ENCODE data around the gene MRPL40. TPM values are rescaled to one million over a fixed set of nuclear protein-coding genes. Genes with fewer than 3 reads are reported as not detected.
A peak's percentile ranks its signal among the peaks of the same experiment; 100 is the strongest.

Gene MRPL40
- total RNA-seq, 1 donor from 2014 or later = 19.4 TPM

- no peak for DNase-seq (ENCODE audit: low read depth in 2 of 2)
Observed at GRCh38 chr22:19461506-19461905, 29.2 kb downstream of the MRPL40 start.

GRCh38 chr22:19463008-19463407, 30.7 kb downstream of the MRPL40 start:
- DNase-seq (ENCODE audit: low read depth in 2 of 2) = no peak

- no peak for DNase-seq (ENCODE audit: low read depth in 2 of 2)
Observed at GRCh38 chr22:19463491-19464469, 31.4 kb downstream of the MRPL40 start.

- DNase-seq (ENCODE audit: low read depth in 2 of 2) = no peak
Observed at GRCh38 chr22:19464546-19464945, 32.2 kb downstream of the MRPL40 start.

- DNase-seq (ENCODE audit: low read depth in 2 of 2) = no peak
Observed at GRCh38 chr22:19464975-19465374, 32.6 kb downstream of the MRPL40 start.

GRCh38 chr22:19466126-19466716, 33.9 kb downstream of the MRPL40 start:
- DNase-seq (ENCODE audit: low read depth in 2 of 2) = no peak

GRCh38 chr22:19466848-19467752, 34.8 kb downstream of the MRPL40 start:
- no peak for DNase-seq (ENCODE audit: low read depth in 2 of 2)

GRCh38 chr22:19467912-19468311, 35.6 kb downstream of the MRPL40 start:
- DNase-seq (ENCODE audit: low read depth in 2 of 2) = no peak

GRCh38 chr22:19469421-19469820, 37.1 kb downstream of the MRPL40 start:
- DNase-seq (ENCODE audit: low read depth in 2 of 2) = no peak

GRCh38 chr22:19470010-19470409, 37.7 kb downstream of the MRPL40 start:
- DNase-seq (ENCODE audit: low read depth in 2 of 2) = no peak

- no peak for DNase-seq (ENCODE audit: low read depth in 2 of 2)
Observed at GRCh38 chr22:19471572-19471971, 39.2 kb downstream of the MRPL40 start.

- no peak for DNase-seq (ENCODE audit: low read depth in 2 of 2)
Observed at GRCh38 chr22:19472233-19472632, 39.9 kb downstream of the MRPL40 start.

GRCh38 chr22:19473578-19473977, 41.2 kb downstream of the MRPL40 start:
- peak in 1 of 2 donors; percentile 11 for DNase-seq (ENCODE audit: low read depth in 2 of 2)

- no peak for DNase-seq (ENCODE audit: low read depth in 2 of 2)
Observed at GRCh38 chr22:19476023-19476422, 43.7 kb downstream of the MRPL40 start.

GRCh38 chr22:19477321-19478044, 45.1 kb downstream of the MRPL40 start:
- DNase-seq (ENCODE audit: low read depth in 2 of 2) = peak; percentile 20 to 38

- DNase-seq (ENCODE audit: low read depth in 2 of 2) = no peak
Observed at GRCh38 chr22:19478045-19478900, 45.9 kb downstream of the MRPL40 start.

GRCh38 chr22:19478901-19479354, 46.6 kb downstream of the MRPL40 start, which contains the start of gene UFD1:
TSS of gene UFD1 (minus strand) at chr22:19479193. CDS start at chr22:19479085, 108 bp downstream.
- DNase-seq (ENCODE audit: low read depth in 2 of 2) = peak; percentile 80 to 83

GRCh38 chr22:19479355-19480172, 47.2 kb downstream of the MRPL40 start, which contains the start of gene CDC45:
TSS of gene CDC45 (plus strand) at chr22:19479920. CDS start at chr22:19479969, 49 bp downstream.
- DNase-seq (ENCODE audit: low read depth in 2 of 2) = peak; percentile 99

GRCh38 chr22:19480173-19480568, 47.8 kb downstream of the MRPL40 start:
- DNase-seq (ENCODE audit: low read depth in 2 of 2) = no peak

Data from lung microvascular endothelial cell (primary cell).